ENCODE results near the gene RGS9. TPM values are rescaled to one million over a fixed set of nuclear protein-coding genes. Genes with fewer than 3 reads are reported as not detected.
A peak's percentile ranks its signal among the peaks of the same experiment; 100 is the strongest.

RGS9 gene
- total and polyA plus RNA-seq, 4 donors: 1.0 to 4.0 (median 2.1) TPM

- no peak for DNase-seq (ENCODE audit: low spot score)
- no peak for TF ChIP-seq REST (IDR thresholded peaks at IDR 0.05)
- TF ChIP-seq RAD21 (IDR thresholded peaks at IDR 0.05): no peak
- no peak for TF ChIP-seq RXRA (IDR thresholded peaks at IDR 0.05)
- TF ChIP-seq TAF1 (conservative IDR thresholded peaks at IDR 0.05): no peak
- TF ChIP-seq NR2F2 (IDR thresholded peaks at IDR 0.05): no peak
- no peak for TF ChIP-seq YY1 (IDR thresholded peaks at IDR 0.05)
- TF ChIP-seq SP1 (IDR thresholded peaks at IDR 0.05): no peak
- TF ChIP-seq FOXA1 (IDR thresholded peaks at IDR 0.05): no peak
- Histone ChIP-seq H3K9me3 (ENCODE audit: control insufficient read depth in 4 of 4, low read length in 3 of 4) (no peaks in the 10 kb centered on the region), H3K4me1 (ENCODE audit: control insufficient read depth in 4 of 4, insufficient read depth in 4 of 4, low read length in 3 of 4) (peaks cover 0 to 2% (median 0%) of the 10 kb centered on the region in 4 donors), H3K36me3 (ENCODE audit: control insufficient read depth in 4 of 4, insufficient read depth in 3 of 4, low read depth in 1 of 4, low read length in 3 of 4) (no peaks in the 10 kb centered on the region), H3K27me3 (ENCODE audit: control insufficient read depth in 4 of 4, insufficient read depth in 4 of 4, low read length in 3 of 4) (no peaks in the 10 kb centered on the region), H3K9ac (ENCODE audit: low read depth in 1 of 2, low read length in 2 of 2) (no peak overlapping the region), H3K27ac (ENCODE audit: low read depth in 1 of 2, low read length in 2 of 2) (no peak overlapping the region), H3K4me3 (ENCODE audit: low read depth in 1 of 3, low read length in 3 of 3) (no peak overlapping the region)
- 95% methylated on average over 11 of the region's 11 CpGs for WGBS
These were observed 35.4 kb downstream of the RGS9 start for GRCh38 chr17:65172496-65173136.

DNA sequence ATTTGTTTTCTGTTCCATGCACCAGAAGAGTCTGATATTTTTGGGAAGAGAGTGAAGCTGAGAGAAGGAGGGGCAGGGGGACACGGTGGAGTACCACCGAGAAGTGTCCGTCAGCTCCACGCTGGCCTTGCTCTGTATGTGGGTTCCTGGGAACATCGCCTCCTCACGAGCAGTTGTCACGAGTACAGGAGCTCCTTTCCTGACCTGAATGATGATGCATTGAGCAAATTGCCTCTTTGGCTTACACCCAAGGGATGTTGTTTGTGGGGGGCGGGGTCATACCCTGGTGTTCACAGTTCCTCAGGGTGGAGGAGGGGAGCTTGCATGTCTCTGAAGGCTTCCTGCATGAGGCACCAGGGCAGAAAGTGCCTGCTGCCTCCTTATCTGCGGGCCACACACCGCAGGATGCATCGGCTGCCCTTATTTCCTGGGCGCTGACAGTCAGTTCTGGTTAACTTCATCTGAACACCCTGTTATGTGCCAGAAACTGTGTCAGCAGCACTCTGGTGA, 36.2 kb downstream of the RGS9 start:
- 58% methylated on average over 12 of the region's 12 CpGs for WGBS
- Histone ChIP-seq H3K4me1 (ENCODE audit: control insufficient read depth in 4 of 4, insufficient read depth in 4 of 4, low read length in 3 of 4) (peaks cover 0 to 2% (median 0%) of the 10 kb centered on the region in 4 donors), H3K36me3 (ENCODE audit: control insufficient read depth in 4 of 4, insufficient read depth in 3 of 4, low read depth in 1 of 4, low read length in 3 of 4) (no peaks in the 10 kb centered on the region), H3K9ac (ENCODE audit: low read depth in 1 of 2, low read length in 2 of 2) (no peak overlapping the region), H3K9me3 (ENCODE audit: control insufficient read depth in 4 of 4, low read length in 3 of 4) (no peaks in the 10 kb centered on the region), H3K27ac (ENCODE audit: low read depth in 1 of 2, low read length in 2 of 2) (no peak overlapping the region), H3K27me3 (ENCODE audit: control insufficient read depth in 4 of 4, insufficient read depth in 4 of 4, low read length in 3 of 4) (no peaks in the 10 kb centered on the region), H3K4me3 (ENCODE audit: low read depth in 1 of 3, low read length in 3 of 3) (no peak overlapping the region)
- TF ChIP-seq, protein P1, sequence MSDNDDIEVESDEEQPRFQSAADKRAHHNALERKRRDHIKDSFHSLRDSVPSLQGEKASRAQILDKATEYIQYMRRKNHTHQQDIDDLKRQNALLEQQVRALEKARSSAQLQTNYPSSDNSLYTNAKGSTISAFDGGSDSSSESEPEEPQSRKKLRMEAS (IDR thresholded peaks at IDR 0.05): no peak
- TF ChIP-seq NR2F2 (IDR thresholded peaks at IDR 0.05): no peak
- DNase-seq (ENCODE audit: low spot score): peak; percentile 83

- 95% methylated on average over 9 of the region's 9 CpGs for WGBS
- H3K9ac ChIP-seq (ENCODE audit: low read depth in 1 of 2, low read length in 2 of 2): no peak overlapping the region
- no peaks in the 10 kb centered on the region for H3K36me3 ChIP-seq (ENCODE audit: control insufficient read depth in 4 of 4, insufficient read depth in 3 of 4, low read depth in 1 of 4, low read length in 3 of 4)
- TF ChIP-seq NR2F2 (IDR thresholded peaks at IDR 0.05): no peak
- no peak for TF ChIP-seq HNF4A (conservative IDR thresholded peaks at IDR 0.05)
- no peak for TF ChIP-seq JUND (IDR thresholded peaks at IDR 0.05)
- TF ChIP-seq TAF1 (conservative IDR thresholded peaks at IDR 0.05): no peak
- TF ChIP-seq, protein P2, sequence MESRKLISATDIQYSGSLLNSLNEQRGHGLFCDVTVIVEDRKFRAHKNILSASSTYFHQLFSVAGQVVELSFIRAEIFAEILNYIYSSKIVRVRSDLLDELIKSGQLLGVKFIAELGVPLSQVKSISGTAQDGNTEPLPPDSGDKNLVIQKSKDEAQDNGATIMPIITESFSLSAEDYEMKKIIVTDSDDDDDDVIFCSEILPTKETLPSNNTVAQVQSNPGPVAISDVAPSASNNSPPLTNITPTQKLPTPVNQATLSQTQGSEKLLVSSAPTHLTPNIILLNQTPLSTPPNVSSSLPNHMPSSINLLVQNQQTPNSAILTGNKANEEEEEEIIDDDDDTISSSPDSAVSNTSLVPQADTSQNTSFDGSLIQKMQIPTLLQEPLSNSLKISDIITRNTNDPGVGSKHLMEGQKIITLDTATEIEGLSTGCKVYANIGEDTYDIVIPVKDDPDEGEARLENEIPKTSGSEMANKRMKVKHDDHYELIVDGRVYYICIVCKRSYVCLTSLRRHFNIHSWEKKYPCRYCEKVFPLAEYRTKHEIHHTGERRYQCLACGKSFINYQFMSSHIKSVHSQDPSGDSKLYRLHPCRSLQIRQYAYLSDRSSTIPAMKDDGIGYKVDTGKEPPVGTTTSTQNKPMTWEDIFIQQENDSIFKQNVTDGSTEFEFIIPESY (IDR thresholded peaks at IDR 0.05): no peak
- TF ChIP-seq SP1 (IDR thresholded peaks at IDR 0.05): no peak
- TF ChIP-seq YY1 (IDR thresholded peaks at IDR 0.05): no peak
- TF ChIP-seq RXRA (IDR thresholded peaks at IDR 0.05): no peak
- TF ChIP-seq EGR1 (IDR thresholded peaks at IDR 0.05; ENCODE audit: low read depth in 2 of 2): no peak
- TF ChIP-seq, protein P3, sequence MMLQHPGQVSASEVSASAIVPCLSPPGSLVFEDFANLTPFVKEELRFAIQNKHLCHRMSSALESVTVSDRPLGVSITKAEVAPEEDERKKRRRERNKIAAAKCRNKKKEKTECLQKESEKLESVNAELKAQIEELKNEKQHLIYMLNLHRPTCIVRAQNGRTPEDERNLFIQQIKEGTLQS (IDR thresholded peaks at IDR 0.05): no peak
- no peak for TF ChIP-seq RAD21 (IDR thresholded peaks at IDR 0.05)
- no peak for TF ChIP-seq GABPA (IDR thresholded peaks at IDR 0.05 in 1 of 2, conservative IDR thresholded peaks at IDR 0.05 in 1 of 2)
- peaks cover 0 to 2% (median 0%) of the 10 kb centered on the region in 4 donors for H3K4me1 ChIP-seq (ENCODE audit: control insufficient read depth in 4 of 4, insufficient read depth in 4 of 4, low read length in 3 of 4)
- H3K9me3 ChIP-seq (ENCODE audit: control insufficient read depth in 4 of 4, low read length in 3 of 4): no peaks in the 10 kb centered on the region
- no peak overlapping the region for H3K4me3 ChIP-seq (ENCODE audit: low read depth in 1 of 3, low read length in 3 of 3)
- H3K27me3 ChIP-seq (ENCODE audit: control insufficient read depth in 4 of 4, insufficient read depth in 4 of 4, low read length in 3 of 4): no peaks in the 10 kb centered on the region
- H3K27ac ChIP-seq (ENCODE audit: low read depth in 1 of 2, low read length in 2 of 2): no peak overlapping the region
- peak; percentile 49 for DNase-seq (ENCODE audit: low spot score)
These were observed 37.0 kb downstream of the RGS9 start for GRCh38 chr17:65173976-65174683.

Data from liver (tissue), 9 donors.